PC-9 (cell line): ENCODE measurements around the gene HLCS.

Source experiments
- EZH2 ChIP-seq: fragments of 200-600 bp; sonication (generic); IDR thresholded peaks from 2 replicates; pipeline ENCODE4 v1.8.0; 2017; ENCODE audit warnings: antibody characterized with exemption, low read depth
- TF ChIP-seq, protein P1 (sequence below): fragments of 200-600 bp; sonication (generic); conservative IDR thresholded peaks from 2 replicates; pipeline ENCODE4 v1.6.1; 2017; ENCODE audit warnings: mixed run types, antibody characterized with exemption, mild to moderate bottlenecking, moderate library complexity

DNA sequence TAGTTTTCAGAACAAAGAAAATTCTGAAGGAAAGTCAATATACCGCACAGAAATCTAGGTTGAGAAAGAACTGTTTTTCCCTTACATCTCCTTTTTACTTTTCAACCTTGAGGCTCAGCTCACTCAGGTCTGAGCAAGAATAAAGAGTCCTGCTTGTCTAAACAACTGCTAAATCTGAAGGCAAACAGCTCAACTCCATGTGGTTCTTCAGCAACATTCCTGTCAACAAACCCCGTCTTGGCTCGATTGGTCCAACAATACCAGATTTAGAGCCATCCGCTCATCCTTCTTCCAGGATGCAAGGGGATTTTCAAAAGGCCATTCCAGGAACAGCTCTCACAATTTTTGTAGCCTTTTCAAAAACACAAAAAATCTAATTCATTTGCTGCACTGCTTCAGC, 119.8 kb downstream of the HLCS start:
- TF ChIP-seq, protein P1, sequence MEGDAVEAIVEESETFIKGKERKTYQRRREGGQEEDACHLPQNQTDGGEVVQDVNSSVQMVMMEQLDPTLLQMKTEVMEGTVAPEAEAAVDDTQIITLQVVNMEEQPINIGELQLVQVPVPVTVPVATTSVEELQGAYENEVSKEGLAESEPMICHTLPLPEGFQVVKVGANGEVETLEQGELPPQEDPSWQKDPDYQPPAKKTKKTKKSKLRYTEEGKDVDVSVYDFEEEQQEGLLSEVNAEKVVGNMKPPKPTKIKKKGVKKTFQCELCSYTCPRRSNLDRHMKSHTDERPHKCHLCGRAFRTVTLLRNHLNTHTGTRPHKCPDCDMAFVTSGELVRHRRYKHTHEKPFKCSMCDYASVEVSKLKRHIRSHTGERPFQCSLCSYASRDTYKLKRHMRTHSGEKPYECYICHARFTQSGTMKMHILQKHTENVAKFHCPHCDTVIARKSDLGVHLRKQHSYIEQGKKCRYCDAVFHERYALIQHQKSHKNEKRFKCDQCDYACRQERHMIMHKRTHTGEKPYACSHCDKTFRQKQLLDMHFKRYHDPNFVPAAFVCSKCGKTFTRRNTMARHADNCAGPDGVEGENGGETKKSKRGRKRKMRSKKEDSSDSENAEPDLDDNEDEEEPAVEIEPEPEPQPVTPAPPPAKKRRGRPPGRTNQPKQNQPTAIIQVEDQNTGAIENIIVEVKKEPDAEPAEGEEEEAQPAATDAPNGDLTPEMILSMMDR: no peak
- no peak for TF ChIP-seq EZH2
